GM21390 (cell line): ENCODE data around the gene NDUFA12.

Source experiments
- ATAC-seq: cut with Tn5 transposase; IDR thresholded peaks from one replicate; pipeline ENCODE4 v1.9.1; 2021; ENCODE audit not compliant: unreplicated experiment

Gene NDUFA12

DNA sequence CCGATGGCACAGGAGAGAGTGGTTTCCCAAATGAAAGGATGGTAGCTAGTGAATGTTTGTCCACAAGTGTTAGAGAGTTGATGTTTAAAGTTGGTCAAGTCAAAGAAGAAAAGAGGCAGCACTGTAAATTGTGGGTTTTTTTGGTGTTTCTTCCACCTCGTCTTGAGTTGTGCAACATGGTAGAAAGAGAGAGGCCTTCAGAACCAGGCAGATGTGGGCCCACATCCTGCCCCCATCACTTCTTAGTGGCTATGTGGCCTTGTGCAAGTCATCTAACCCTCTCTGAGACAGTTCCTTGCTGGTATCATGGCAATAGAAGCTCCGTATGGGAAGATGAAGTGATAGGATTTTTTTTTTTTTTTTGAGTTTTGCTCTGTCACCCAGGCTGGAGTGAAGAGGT lies 60.8 kb downstream of the NDUFA12 start:
- no peak for ATAC-seq

DNA sequence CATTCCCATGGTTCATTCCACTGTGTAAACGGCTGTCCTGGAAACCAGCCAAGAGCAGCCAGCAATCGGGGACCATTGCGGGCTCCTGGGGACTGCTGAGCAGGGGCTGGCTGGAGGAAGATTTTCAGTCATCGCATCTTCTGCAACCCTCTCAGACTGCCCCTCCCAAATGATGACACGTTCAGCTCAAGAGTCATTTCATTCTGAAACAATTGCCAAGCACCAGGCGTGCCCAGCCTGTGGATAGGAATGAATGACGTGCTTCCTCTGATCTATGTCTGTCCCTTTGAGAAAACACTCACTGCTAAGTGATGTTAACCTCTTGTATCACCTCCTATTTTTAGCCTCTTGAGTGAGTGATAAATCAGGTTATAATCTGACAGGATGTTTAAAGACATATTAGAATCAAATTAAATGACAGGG lies 62.0 kb downstream of the NDUFA12 start:
- no peak for ATAC-seq

DNA sequence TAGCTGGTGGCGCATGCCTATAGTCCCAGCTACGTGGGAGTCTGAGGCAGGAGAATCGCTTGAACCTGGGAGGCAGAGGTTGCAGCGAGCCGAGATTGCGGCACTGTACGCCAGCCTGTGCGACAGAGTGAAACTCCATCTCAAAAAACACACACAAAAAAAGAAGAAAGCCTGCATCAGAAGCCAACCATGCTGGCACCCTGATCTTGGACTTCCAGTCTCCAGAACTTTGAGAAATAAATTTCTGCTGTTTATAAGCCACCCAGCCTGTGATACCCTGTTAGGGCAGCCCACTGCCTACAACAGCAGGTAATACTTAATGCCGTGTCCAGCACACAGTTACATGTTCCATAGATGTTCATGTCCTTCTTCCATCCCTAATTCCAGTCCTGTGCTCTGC lies 62.7 kb downstream of the NDUFA12 start:
- no peak for ATAC-seq

DNA sequence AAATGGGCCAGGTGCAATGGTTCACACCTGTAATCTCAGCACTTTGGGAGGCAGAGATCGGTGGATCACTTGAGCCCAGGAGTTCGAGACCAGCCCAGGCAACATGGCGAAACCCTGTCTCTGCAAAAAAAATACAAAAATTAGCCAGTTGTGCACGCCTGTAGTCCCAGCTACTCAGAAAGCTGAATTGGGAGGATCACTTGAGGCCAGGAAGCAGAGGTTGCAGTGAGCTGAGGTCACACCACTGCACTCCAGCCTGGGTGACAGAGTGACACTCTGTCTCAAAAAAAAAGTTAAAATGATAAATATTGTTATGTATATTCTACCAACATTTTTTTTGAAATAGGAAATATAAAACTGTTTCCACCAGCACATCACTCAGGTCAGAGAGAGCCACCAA lies 64.9 kb downstream of the NDUFA12 start:
- ATAC-seq = no peak

DNA sequence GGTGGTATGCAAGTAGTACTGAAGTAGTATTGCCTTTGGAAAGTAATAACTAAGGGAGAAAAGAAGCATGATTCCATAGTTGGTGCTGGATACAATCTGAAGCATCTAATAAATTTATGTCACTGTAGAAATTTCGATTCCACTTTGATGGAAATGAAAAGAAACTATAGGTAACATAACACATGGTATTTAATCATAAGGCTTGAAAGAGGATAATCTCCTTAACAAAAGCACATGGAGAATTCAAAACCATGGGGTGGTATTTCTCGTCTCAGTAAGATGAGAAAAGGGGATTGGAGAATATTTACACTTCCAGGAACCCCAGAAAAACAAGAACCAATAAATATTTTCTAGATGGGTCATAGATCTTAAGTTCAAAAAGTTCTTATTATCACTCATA lies 72.7 kb downstream of the NDUFA12 start:
- no peak for ATAC-seq

DNA sequence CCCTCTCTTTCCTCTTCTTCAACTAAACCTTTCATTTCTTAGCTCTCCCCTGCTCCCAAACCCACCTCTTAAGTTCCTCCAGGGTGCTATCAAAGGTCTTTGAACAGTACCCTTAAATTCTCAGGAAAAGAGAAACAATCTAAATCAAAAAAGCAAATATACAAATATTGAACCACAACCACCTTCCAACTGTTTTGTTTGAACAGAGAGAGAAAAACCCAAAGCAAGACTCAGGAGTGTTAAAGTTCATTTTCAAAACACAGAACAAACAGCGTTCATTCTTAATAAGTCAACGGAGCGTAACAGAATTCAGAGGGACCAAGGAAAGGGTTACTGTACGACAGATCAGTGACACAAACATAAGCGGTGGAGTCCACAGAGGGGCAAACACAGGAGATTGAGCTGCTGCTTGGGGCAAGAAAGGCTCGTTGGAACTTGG lies 73.3 kb downstream of the NDUFA12 start:
- no peak for ATAC-seq

DNA sequence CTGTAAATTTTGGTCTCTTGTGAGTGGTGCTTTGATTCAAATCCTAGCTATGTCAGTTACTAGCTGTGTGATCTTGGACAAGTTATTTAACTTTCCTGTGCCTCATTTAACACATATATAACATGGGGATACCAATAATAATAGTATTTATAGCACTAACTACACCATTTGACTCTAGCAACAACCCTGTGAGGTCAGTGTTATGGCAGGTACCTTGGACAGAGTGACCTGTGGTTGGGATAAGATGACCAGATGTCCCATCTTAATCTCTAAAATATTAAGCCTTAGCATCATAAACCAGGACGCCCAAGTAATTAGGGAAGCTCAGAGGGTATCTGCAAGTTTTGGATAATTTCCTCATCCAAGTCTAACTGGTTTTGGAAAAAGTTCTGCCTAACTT lies 73.7 kb downstream of the NDUFA12 start:
- ATAC-seq = no peak

DNA sequence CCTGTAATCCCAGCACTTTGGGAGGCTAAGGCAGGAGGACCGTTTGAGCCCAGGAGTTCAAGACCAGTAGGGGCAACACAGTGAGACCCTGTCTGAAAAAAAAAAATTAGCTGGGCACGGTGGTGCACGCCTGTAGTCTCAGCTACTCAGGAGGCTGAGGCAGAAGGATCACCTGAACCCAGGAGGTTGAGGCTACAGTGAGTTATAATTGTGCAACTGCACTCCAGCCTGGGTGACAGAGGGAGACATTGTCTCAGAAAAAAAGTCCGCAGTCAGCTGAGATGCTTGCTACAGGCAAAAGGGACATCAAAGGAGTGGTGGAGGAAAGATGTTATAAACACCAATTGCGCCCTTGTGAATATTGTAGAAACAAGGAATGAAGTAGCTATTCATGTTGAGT lies 77.8 kb downstream of the NDUFA12 start:
- no peak for ATAC-seq

DNA sequence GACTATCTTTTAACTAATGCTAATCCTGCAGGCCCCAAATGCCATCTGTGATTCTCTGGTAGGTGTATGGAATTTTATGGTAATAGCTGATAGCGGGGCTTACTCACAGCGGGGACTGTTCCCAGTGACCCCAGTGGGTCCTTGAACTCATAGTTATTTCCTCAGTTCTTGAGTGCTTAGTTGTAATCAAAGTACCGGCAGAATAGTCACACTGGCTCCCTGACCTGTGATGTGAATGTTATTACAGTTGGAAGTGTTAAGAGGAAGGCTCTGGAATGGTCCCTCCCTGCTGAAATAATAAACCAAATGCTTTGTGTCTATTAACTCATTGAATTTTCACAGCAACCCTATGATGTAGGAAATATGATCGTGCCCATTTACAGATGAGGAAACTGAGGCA lies 78.3 kb downstream of the NDUFA12 start:
- no peak for ATAC-seq

DNA sequence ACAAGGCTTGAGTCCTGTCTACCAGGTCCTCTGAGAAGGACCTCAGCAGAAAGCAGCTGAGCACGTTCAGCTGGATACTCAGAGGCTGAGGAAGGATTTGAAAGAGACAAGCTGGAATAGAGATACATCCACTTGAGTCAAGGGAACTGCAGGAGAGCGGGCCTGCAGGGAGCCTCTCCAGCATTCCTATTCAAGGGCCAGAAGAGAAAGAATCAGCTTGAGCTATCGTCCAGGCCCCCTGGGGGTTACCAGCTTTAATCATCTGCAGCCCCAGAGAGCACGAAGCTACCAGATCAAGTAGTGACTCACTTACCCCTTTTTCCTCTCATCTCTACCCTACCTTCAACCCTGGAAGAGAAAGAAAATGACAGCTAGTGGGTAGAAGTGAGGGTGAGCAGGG lies 80.9 kb downstream of the NDUFA12 start:
- ATAC-seq = no peak
